HG02623 (cell line): ENCODE data around the gene TSHZ1.
"Not testable (repeated sequence)": the region's sequence is repeated elsewhere in the genome, so short reads cannot be mapped to it uniquely, and the experiment has no call there.

Experiments
- ATAC-seq: cut with Tn5 transposase; IDR thresholded peaks from one replicate; pipeline ENCODE4 v1.9.1; 2021; ENCODE audit warnings: moderate library complexity; ENCODE audit not compliant: unreplicated experiment

The TSHZ1 gene

GRCh38 chr18:75179819-75180600, 30.6 kb upstream of the TSHZ1 start:
- peak; percentile 57 for ATAC-seq

- no peak for ATAC-seq
These were observed 27.1 kb upstream of the TSHZ1 start for GRCh38 chr18:75183524-75183923.

GRCh38 chr18:75183973-75184493, 26.6 kb upstream of the TSHZ1 start:
- no peak for ATAC-seq

- ATAC-seq: no peak
These were observed 25.1 kb upstream of the TSHZ1 start for GRCh38 chr18:75185460-75185859.

GRCh38 chr18:75187702-75188101, 22.9 kb upstream of the TSHZ1 start:
- ATAC-seq: not testable (repeated sequence)

- ATAC-seq: no peak
These were observed 20.9 kb upstream of the TSHZ1 start for GRCh38 chr18:75189696-75190095.

GRCh38 chr18:75192899-75193298, 17.7 kb upstream of the TSHZ1 start:
- ATAC-seq: no peak

GRCh38 chr18:75198036-75198435, 12.6 kb upstream of the TSHZ1 start:
- no peak for ATAC-seq

GRCh38 chr18:75199327-75199726, 11.3 kb upstream of the TSHZ1 start:
- no peak for ATAC-seq

GRCh38 chr18:75200071-75200470, 10.5 kb upstream of the TSHZ1 start:
- ATAC-seq: no peak

GRCh38 chr18:75200605-75201280, 9.9 kb upstream of the TSHZ1 start:
- no peak for ATAC-seq

- ATAC-seq: no peak
These were observed 9.0 kb upstream of the TSHZ1 start for GRCh38 chr18:75201282-75202270.

GRCh38 chr18:75202696-75203365, 7.8 kb upstream of the TSHZ1 start:
- ATAC-seq: no peak

- ATAC-seq: no peak
These were observed 7.0 kb upstream of the TSHZ1 start for GRCh38 chr18:75203416-75204268.

- ATAC-seq: no peak
These were observed 6.3 kb upstream of the TSHZ1 start for GRCh38 chr18:75204269-75204731.

GRCh38 chr18:75204732-75205513, 5.7 kb upstream of the TSHZ1 start:
- no peak for ATAC-seq

- ATAC-seq: no peak
These were observed 5.0 kb upstream of the TSHZ1 start for GRCh38 chr18:75205514-75206132.
